GM13977 (cell line): ENCODE measurements around the gene CENPI.
"Not testable (repeated sequence)": the region's sequence is repeated elsewhere in the genome, so short reads cannot be mapped to it uniquely, and the experiment has no call there.

ENCODE experiments used
- DNase-seq: peaks from one replicate; pipeline ENCODE4 v3.0.0; 2012; ENCODE audit warnings: low spot score
- CTCF ChIP-seq: IDR thresholded peaks from 2 replicates; pipeline ENCODE4 v1.5.1; 2012; ENCODE audit warnings: mild to moderate bottlenecking, control low read depth; ENCODE audit not compliant: insufficient read depth; ENCODE audit errors: extremely low read depth, missing control alignments
- in situ Hi-C: fragments of 300-500 bp; cut with MboI; formaldehyde crosslinking; loops from one replicate; pipeline ENCODE4 v1.12.0; 2022; ENCODE audit warnings: low sequenced_read_pairs, low pct_unique_long_range_greater_than_20kb, mixed read lengths, inconsistent platforms; ENCODE audit not compliant: unreplicated experiment

The CENPI gene, protein sequence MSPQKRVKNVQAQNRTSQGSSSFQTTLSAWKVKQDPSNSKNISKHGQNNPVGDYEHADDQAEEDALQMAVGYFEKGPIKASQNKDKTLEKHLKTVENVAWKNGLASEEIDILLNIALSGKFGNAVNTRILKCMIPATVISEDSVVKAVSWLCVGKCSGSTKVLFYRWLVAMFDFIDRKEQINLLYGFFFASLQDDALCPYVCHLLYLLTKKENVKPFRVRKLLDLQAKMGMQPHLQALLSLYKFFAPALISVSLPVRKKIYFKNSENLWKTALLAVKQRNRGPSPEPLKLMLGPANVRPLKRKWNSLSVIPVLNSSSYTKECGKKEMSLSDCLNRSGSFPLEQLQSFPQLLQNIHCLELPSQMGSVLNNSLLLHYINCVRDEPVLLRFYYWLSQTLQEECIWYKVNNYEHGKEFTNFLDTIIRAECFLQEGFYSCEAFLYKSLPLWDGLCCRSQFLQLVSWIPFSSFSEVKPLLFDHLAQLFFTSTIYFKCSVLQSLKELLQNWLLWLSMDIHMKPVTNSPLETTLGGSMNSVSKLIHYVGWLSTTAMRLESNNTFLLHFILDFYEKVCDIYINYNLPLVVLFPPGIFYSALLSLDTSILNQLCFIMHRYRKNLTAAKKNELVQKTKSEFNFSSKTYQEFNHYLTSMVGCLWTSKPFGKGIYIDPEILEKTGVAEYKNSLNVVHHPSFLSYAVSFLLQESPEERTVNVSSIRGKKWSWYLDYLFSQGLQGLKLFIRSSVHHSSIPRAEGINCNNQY

GRCh38 chrX:101097546-101098453 is at the start of gene CENPI:
Gene CENPI (plus strand): TSS chrX:101098204. CDS start chrX:101101071, 2,867 bp downstream.
- DNase-seq, result peak; percentile 91
- in situ Hi-C loops, result no loop called here
- TF ChIP-seq CTCF, result no peak

- TF ChIP-seq CTCF, result no peak
- in situ Hi-C loops, result no loop called here
- DNase-seq, result no peak
Observed at GRCh38 chrX:101051153-101051548, 46.9 kb upstream of the CENPI start.

GRCh38 chrX:101051549-101052302 is 46.3 kb upstream of the CENPI start, which contains the start of gene TRMT2B:
Gene TRMT2B (minus strand): TSS chrX:101052111. CDS start chrX:101042289, 9,822 bp downstream.
- TF ChIP-seq CTCF, result no peak
- peak; percentile 72 for DNase-seq
- in situ Hi-C loops, result no loop called here

- DNase-seq, in situ Hi-C loops: not testable (repeated sequence)
Observed at GRCh38 chrX:101056551-101056950, 41.5 kb upstream of the CENPI start.

DNA sequence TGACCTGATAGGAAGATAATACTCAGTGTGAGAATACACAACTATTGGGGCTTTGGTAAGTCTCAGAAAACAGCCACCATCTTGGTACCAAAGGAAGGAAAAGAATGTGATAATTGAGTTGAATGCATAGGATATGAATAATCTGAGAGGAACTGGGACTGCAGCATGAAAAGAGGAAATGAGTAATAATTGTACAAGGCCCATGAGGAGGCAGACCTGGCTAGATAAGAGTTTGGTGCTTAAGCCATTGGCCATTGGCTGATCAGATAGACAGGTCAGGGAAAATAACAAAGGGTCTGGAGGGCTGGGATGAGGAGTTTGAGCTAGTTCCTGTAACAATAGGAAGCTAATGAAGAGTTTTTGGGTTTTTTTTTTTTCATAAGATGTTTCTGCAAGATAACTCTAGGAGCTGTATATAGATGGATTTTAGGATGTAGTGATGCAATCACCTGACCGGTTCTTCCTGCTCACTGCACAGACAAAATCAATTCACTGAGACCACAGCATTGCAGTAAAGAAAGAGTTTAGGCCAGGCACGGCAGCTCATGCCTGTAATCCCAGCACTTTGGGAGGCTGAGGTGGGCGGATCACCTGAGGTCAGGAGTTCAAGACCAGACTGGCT is 40.8 kb upstream of the CENPI start:
- in situ Hi-C loops, result no loop called here
- DNase-seq, result peak; percentile 55

More for the DNA sequence above, 40.8 kb upstream of the CENPI start:
- no peak for TF ChIP-seq CTCF
